Stimulated activated naive CD8-positive, alpha-beta T cell treated with anti-CD3 and anti-CD28 coated beads, Interleukin-15, Interleukin-2, amounts not matched to agents 100 ng/mL and 50 ng/mL, for 24 hours (primary cell): ENCODE results near the gene RNF167.

Experiments used
- H3K27ac Mint-ChIP-seq: one replicate; pipeline ENCODE4 v1.8.0; 2021; ENCODE audit warnings: mild to moderate bottlenecking, mixed read lengths
- H3K27me3 Mint-ChIP-seq: one replicate; pipeline ENCODE4 v1.8.0; 2021; ENCODE audit warnings: mixed read lengths
- H3K36me3 Mint-ChIP-seq: one replicate; pipeline ENCODE4 v1.8.0; 2021; ENCODE audit warnings: low read depth, mixed read lengths
- H3K4me1 Mint-ChIP-seq: one replicate; pipeline ENCODE4 v1.8.0; 2021; ENCODE audit warnings: low read depth, mixed read lengths
- H3K4me3 Mint-ChIP-seq: one replicate; pipeline ENCODE4 v1.8.0; 2021; ENCODE audit warnings: mild to moderate bottlenecking, mixed read lengths
- H3K9me3 Mint-ChIP-seq: one replicate; pipeline ENCODE4 v1.8.0; 2021; ENCODE audit warnings: mixed read lengths

The RNF167 gene

DNA sequence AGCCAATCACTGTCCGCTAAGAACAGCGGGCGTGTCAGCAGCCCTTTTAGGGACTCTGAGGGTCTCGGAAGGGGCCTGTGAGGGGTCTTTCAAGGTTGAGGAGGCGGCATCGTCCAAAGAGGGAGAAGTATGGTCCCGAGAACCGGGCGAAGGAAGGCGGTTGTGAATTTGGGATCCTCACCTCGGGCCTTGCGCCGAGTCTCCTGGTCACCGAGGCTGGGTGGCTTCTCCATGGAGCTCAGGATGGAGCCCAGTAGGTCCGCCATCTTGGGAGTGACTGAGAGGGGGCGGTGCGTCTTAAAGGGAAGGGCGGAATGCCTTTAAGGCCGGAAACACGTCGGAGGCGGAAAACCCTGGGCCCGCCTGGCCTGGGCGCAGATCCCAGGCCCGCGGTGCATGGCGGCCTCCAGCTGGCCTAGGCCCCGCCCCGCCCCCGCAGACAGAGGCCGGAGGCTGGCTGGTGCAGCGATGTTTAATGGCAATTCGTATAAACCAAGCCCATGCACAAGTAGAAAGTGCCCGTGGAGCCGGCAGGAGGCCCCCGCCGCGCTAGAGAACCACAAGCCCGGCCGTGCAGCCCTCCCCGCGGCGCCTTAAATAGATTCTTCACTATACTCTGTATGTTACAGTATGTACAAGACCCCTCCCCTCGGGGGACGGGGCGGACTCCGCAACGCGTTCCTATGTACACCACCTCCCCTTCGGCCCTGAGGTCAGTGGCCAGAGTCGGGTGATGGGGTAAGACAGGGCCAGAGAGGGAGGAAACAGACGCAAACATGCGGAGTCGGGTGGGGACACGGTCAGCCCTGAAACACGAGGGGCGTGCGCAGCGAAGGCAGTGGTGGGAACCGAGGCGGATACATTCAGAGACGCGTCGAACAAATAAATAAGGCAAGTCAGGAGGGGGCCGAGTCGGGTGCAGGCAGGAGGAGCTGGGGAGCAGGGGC is 27.7 kb downstream of the RNF167 start, which contains the start of gene SPAG7:
TSS of gene SPAG7 (minus strand) at position 279 of the 947 bp plus-strand sequence. CDS start at position 266, 13 bp downstream.
- H3K4me3 Mint-ChIP-seq = no peak within 1 kb of the TSS
- H3K9me3 Mint-ChIP-seq = no peaks in the 10 kb centered on the region
- H3K36me3 Mint-ChIP-seq = peaks cover 36% of the 10 kb centered on the region
- peak within 1 kb of the TSS; percentile 87 for H3K27ac Mint-ChIP-seq
- no peaks in the 10 kb centered on the region for H3K27me3 Mint-ChIP-seq
- H3K4me1 Mint-ChIP-seq = peaks cover 43% of the 10 kb centered on the region

DNA sequence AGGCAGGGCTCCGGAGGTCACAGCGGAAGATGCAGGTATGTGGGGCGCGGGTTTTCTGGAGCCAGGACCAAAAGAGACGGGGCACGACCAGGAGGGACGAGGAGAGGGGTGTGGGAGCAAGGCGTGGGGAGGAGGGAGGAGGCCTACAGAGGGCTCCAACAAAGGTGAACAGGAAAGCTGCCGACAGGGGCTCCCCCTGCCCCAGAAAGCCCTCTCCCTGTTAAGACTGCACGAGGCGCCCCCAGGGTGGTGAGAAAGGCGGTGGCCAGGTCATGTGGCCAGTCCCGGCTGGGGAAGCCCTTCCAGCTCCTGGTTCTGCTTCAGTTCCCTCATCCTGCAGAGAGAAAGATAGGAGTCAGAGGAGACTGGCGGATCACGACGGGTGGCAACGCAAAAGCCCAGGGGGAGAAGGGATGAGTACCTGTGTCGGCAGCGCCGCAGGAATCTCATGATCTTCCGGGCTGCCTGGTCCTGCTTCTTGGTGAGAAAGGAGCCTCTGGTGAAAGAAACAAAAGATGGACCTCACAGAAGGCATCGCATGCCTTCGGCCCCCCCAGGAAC is 28.5 kb downstream of the RNF167 start:
- peaks cover 41% of the 10 kb centered on the region for H3K36me3 Mint-ChIP-seq

DNA sequence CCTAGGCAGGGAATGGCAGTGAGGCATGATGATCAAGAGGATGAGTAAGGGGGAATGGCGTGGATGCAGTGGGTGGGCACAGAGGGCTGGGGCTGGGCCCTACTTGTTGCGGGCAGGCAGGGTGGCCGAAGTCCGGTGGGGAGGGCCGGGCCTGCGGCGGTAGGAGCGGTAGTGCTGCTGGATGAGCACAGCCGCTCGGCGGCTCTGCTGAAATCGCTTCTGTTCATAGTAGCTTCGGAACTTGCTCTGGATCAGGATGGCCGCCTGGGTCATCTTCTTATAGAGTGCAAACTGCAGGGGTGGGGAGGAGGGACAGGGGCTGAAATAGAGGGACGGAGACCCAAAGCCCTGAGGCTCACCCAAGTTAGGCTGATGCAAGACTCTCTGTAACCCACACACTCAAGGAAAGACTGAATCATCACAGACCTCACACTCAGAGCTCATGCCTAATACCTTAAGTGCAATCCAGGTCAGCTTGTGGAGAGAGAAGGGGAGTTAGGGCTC is 29.0 kb downstream of the RNF167 start:
- Mint-ChIP-seq H3K4me3 (no peak overlapping the region), H3K4me1 (peaks cover 43% of the 10 kb centered on the region), H3K36me3 (peaks cover 45% of the 10 kb centered on the region), H3K27me3 (no peaks in the 10 kb centered on the region), H3K9me3 (no peaks in the 10 kb centered on the region), H3K27ac (no peak overlapping the region)

More for the DNA sequence above, 28.5 kb downstream of the RNF167 start:
- Mint-ChIP-seq H3K4me1 (peaks cover 43% of the 10 kb centered on the region), H3K27me3 (no peaks in the 10 kb centered on the region), H3K27ac (no peak overlapping the region), H3K9me3 (no peaks in the 10 kb centered on the region), H3K4me3 (no peak overlapping the region)

DNA sequence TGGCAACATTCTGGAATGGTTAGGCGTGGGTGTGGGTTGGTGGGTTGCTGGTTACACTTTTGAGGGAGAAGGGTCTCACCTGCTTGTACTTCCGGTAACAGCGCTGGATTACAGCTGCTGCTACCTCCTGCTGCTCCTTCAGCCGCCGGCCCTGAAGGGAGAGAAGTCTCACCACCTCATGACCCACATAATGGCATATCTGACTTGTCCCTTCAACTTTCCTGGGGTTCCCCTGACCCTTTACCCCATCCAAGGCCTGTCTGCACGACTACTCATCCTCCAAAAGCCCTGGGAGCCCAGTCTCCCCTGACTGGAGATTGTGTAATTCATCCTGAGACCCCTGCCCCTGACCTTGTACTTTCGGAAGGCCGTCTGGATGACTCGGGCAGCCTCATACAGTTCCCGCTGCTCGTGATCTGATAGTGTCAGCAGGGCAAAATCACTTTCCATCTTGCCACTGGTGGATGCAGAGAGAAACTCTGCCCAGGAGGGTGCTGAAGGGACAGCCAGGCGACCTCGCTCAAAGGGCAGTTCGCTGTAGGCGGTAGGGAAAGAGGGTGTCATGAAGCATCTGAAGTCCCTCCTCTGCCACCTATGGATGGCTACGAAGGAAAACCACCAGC is 29.6 kb downstream of the RNF167 start:
- H3K9me3 Mint-ChIP-seq = no peaks in the 10 kb centered on the region
- H3K27ac Mint-ChIP-seq = no peak overlapping the region
- H3K4me3 Mint-ChIP-seq = no peak overlapping the region
- peaks cover 50% of the 10 kb centered on the region for H3K36me3 Mint-ChIP-seq
- H3K27me3 Mint-ChIP-seq = no peaks in the 10 kb centered on the region
- peaks cover 43% of the 10 kb centered on the region for H3K4me1 Mint-ChIP-seq

DNA sequence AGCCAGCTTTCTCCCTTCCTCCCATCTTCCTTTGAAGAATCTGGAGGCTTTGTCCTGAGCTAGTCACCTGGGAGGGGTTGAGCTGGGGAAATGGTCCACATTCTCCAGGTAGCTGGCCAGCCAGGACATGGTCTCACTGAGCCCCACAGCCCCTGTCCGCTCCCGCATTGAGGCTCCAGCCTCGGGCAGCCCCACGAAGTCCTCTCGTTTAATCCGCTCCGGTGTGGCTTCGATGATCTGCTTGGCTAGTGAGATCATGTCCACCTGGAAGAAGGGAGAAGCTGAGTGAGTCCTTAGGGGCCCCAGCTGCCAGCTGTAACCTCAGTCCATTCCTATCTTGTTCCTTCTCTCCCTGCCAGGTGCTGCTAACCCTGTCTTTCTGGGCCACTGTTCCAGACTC is 30.2 kb downstream of the RNF167 start:
- no peaks in the 10 kb centered on the region for H3K9me3 Mint-ChIP-seq
- peaks cover 41% of the 10 kb centered on the region for H3K4me1 Mint-ChIP-seq
- H3K27ac Mint-ChIP-seq = no peak overlapping the region
- H3K36me3 Mint-ChIP-seq = peaks cover 53% of the 10 kb centered on the region
- no peaks in the 10 kb centered on the region for H3K27me3 Mint-ChIP-seq
- H3K4me3 Mint-ChIP-seq = no peak overlapping the region

DNA sequence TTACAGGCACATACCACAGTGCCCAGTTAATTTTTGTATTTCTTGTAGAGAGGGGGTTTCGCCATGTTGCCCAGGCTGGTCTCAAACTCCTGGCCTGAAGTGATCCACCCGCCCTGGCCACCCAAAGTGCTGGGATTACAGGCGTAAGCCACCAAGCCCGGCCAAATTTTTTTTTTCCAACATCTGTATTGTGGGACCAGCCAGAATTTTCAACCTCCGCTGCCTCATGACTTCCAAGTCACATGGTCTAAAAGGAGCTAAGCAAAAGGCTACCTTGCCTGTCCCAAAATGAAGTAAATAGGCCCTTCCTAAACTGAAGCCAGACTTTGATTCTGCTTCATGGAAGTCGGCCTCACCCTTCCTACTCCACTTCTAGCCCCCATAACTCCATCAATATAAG is 31.8 kb downstream of the RNF167 start:
- Mint-ChIP-seq H3K36me3 (peaks cover 51% of the 10 kb centered on the region), H3K27ac (peak overlapping the region; percentile 39), H3K27me3 (no peaks in the 10 kb centered on the region), H3K4me3 (no peak overlapping the region), H3K9me3 (no peaks in the 10 kb centered on the region), H3K4me1 (peaks cover 29% of the 10 kb centered on the region)

DNA sequence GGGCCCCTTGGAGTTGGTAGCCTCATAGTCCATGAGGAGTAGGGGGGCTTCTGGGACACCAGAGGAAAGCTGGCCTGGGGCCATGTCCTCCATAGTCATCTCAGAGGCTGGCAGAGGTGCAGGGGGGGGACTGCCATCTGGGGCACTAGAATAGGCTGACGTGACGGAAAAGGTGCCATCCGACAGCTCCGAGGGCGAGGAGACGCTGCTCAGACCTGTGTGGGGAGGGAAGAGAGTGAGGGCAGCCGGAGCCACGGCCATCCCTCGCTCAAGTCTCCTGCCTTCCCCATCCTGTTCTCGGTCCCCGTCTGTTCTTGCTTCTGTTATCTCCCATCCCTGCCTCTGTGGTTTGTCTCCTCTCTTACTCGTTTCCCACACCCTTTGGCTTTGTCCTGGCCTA is 32.3 kb downstream of the RNF167 start:
- H3K4me1 Mint-ChIP-seq = peaks cover 29% of the 10 kb centered on the region
- H3K27me3 Mint-ChIP-seq = no peaks in the 10 kb centered on the region
- peaks cover 55% of the 10 kb centered on the region for H3K36me3 Mint-ChIP-seq
- H3K4me3 Mint-ChIP-seq = no peak overlapping the region
- H3K9me3 Mint-ChIP-seq = no peaks in the 10 kb centered on the region
- peak overlapping the region; percentile 33 for H3K27ac Mint-ChIP-seq

DNA sequence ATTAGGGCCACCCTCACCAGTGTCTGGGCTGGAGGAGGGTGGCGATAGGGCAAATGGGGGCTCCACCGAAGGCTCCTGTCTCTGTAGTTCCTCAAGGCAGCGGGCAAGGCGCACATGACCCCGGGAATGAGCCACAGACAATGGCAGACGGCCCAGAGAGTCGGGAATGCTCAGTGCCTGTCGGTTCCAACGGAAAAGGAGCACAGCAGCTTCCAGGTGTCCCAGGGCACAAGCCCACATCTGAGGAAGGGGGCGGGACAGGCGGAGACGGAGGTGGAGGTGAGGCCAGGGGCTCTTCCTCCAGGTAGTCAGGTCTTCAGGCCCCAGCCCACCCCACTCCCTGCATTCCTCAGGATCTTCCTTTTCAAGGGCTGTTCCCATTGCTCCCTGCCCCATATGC is 32.7 kb downstream of the RNF167 start:
- Mint-ChIP-seq H3K4me1 (peaks cover 29% of the 10 kb centered on the region), H3K4me3 (no peak overlapping the region), H3K36me3 (peaks cover 59% of the 10 kb centered on the region), H3K27me3 (no peaks in the 10 kb centered on the region), H3K27ac (peak overlapping the region; percentile 33), H3K9me3 (no peaks in the 10 kb centered on the region)

DNA sequence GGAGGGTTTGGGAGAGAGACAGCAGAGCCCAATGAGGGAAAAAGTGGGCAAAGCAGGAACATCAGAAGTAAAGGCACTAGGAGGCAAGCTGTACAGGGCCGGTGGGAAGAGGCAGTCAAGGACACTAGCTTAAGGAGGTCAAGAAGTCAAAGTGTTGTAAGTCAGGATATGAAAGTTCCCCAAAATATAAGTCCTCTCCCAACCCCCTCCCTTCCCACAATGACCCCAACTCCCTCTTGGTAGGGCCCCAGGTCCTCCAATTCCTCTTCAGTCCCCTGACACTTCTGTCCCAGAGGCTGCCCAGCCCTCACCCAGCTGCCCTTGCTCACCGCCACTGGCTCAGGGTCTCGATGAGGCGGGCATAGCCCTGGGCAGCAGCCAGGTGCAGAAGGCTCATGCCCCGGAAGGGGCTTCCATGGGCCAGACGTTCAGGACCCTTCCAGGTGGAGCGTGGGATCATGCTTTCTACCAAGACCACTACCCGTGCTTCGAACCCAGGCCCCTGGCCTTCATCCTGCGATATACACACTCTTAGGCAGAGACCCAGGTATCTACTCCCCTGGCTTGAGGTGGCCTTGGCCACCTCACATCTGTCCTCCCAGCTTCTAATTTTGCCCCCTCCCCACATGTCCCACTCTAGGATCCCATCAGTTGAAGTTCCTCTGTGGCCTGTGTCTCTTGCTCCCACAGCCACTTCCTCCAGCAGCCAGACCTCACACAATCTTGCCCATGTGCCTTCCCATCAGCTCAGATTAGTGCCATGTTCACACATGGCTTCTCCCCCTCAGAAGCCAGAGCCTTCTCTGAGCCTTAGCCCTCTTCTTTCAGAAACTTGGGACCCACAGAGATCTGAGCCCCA is 33.4 kb downstream of the RNF167 start:
- H3K4me1 Mint-ChIP-seq = peaks cover 29% of the 10 kb centered on the region
- no peaks in the 10 kb centered on the region for H3K9me3 Mint-ChIP-seq
- no peak overlapping the region for H3K4me3 Mint-ChIP-seq
- peak overlapping the region; percentile 79 for H3K27ac Mint-ChIP-seq
- H3K36me3 Mint-ChIP-seq = peaks cover 59% of the 10 kb centered on the region
- H3K27me3 Mint-ChIP-seq = no peaks in the 10 kb centered on the region

DNA sequence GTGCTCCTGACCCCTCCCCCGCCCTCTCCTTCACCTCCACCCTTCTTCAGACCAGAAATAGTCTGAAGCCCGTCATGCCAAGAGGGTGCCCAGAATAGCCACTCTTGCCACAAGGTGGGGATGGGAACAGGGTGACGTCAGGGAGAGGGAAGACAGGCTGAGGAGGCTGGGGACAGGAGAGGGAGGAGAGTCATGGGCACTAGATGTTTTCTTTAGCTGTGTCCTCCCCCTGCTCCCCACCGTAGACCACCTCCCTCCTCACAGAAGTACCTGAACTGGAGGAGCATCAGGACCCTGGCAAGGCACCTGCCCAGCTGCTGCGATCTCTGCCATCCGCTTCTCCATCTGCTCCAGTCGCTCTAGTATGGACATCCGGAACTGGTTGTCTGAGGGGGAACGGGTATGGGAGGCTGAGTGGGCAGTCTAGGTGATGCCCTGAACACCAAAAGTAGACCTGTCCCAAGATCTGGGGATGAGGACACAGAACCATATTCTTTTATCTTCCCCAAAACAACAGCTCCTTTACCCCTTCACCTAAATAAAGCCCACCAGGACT is 34.1 kb downstream of the RNF167 start:
- H3K4me3 Mint-ChIP-seq = no peak overlapping the region
- peak overlapping the region; percentile 79 for H3K27ac Mint-ChIP-seq
- H3K27me3 Mint-ChIP-seq = no peaks in the 10 kb centered on the region
- no peaks in the 10 kb centered on the region for H3K9me3 Mint-ChIP-seq
- peaks cover 28% of the 10 kb centered on the region for H3K4me1 Mint-ChIP-seq
- peaks cover 63% of the 10 kb centered on the region for H3K36me3 Mint-ChIP-seq

DNA sequence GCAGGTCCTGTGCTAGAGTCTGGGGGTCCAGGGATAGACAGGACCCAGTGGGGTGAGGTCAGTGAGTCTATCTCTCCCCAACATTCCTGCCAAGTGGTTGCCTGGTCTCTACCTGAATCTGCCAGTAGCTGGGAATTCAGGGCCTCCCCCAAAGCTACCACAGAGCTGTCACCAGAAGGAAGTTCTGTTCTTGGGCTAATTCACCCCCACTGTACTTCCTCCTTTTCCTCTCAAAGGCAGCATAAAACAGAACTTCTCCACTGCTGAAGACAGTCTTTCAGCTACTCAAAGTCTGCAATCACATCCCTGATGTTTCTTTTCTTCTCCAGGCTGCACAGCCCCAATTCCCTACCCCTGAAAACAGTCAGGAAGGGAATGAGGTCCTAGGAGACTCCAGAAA is 38.7 kb downstream of the RNF167 start:
- no peak overlapping the region for H3K27ac Mint-ChIP-seq
- peaks cover 65% of the 10 kb centered on the region for H3K36me3 Mint-ChIP-seq
- no peaks in the 10 kb centered on the region for H3K9me3 Mint-ChIP-seq
- no peak overlapping the region for H3K4me3 Mint-ChIP-seq
- no peaks in the 10 kb centered on the region for H3K27me3 Mint-ChIP-seq
- H3K4me1 Mint-ChIP-seq = peaks cover 30% of the 10 kb centered on the region

DNA sequence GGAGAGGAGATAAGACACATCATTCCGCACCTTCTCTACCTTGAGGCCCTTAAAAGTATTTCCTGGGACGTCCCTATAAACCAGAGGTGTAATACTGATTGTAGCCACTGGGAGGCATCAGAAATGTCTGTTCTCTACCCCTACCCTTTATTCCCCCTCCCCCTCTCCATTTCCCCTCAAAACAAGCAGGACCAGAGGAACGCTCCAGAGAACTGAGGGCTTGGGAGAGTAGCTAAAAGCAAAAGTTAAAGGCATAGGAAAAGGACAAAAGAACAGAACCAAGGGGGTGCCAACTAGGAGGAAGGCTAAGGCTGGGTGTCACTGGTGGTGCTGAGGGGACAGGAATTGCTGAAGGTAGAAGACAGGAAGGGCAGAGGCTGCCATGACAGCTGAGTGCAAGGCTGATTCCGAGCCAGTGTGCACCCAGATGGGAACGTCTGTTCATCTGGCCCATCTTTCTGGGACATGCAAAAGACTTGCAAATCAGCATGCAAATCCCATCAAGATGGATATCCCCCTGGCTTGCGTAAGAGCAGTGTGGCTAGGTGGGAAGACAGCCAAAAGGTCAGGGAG is 40.7 kb downstream of the RNF167 start:
- Mint-ChIP-seq H3K4me3 (peak overlapping the region; percentile 28), H3K4me1 (peaks cover 32% of the 10 kb centered on the region), H3K27me3 (no peaks in the 10 kb centered on the region), H3K36me3 (peaks cover 52% of the 10 kb centered on the region), H3K9me3 (no peaks in the 10 kb centered on the region), H3K27ac (peak overlapping the region; percentile 87)

DNA sequence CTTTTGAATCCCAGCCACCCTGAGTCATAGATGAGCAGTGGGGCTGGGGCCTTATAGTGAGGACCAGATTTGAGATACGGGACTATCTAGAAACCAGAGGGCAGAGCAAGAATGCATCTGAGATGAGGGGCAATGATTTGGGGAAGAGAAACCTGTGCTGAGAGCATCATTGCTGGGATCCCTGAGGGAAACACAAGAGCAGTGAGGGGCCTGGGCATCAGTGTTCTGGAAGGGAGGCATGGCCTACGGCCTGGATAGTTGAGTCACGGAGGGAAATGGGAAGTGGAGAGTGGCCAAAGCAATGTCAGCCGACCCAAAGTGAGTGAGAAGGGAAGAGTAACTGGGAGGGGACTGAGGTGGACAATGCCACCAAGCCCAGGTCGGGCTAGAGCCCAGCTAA is 42.2 kb downstream of the RNF167 start:
- H3K27ac Mint-ChIP-seq = no peak overlapping the region
- H3K27me3 Mint-ChIP-seq = no peaks in the 10 kb centered on the region
- peaks cover 43% of the 10 kb centered on the region for H3K4me1 Mint-ChIP-seq
- no peaks in the 10 kb centered on the region for H3K9me3 Mint-ChIP-seq
- H3K4me3 Mint-ChIP-seq = no peak overlapping the region
- peaks cover 44% of the 10 kb centered on the region for H3K36me3 Mint-ChIP-seq

DNA sequence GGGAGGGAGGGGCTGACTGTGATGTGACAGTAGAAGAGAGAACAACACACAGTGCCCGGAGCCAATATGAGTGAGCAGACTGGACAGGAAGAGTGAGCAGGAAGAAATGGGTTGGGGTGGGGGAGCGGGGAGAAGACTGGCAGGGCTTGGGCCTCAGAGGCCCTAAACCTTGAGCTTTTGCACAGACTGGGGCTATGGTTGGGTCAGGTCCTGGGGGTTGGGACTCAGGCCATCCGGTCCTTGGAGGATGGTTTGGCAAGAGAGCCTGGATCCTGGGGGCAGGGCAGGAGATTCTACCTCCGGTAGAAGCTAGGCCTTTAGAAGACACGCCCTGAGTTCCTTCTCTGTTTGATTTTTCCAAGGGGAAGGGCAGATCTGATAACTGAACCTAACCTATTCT is 46.3 kb downstream of the RNF167 start:
- no peaks in the 10 kb centered on the region for H3K27me3 Mint-ChIP-seq
- peak overlapping the region; percentile 93 for H3K4me3 Mint-ChIP-seq
- H3K9me3 Mint-ChIP-seq = no peaks in the 10 kb centered on the region
- H3K4me1 Mint-ChIP-seq = peaks cover 48% of the 10 kb centered on the region
- peaks cover 25% of the 10 kb centered on the region for H3K36me3 Mint-ChIP-seq
- H3K27ac Mint-ChIP-seq = peak overlapping the region; percentile 85
